NCI-H345 treated with DMSO at 0.1 percent for 48 hours (cell line): Measurements from ENCODE around the gene TAS2R41.
"Not testable (repeated sequence)": the region's sequence is repeated elsewhere in the genome, so short reads cannot be mapped to it uniquely, and the experiment has no call there.

Experiments
- DNase-seq: peaks from one replicate; lab custom pipeline; 2025; ENCODE audit not compliant: unreplicated experiment; lab: John Stamatoyannopoulos, UW

TAS2R41 gene

GRCh38 chr7:143456992-143457793 lies 20.5 kb upstream of the TAS2R41 start:
- DNase-seq = no peak

- no peak for DNase-seq
Observed at GRCh38 chr7:143458263-143458662, 19.4 kb upstream of the TAS2R41 start.

- no peak for DNase-seq
Observed at GRCh38 chr7:143458681-143459080, 19.0 kb upstream of the TAS2R41 start.

- no peak for DNase-seq
Observed at GRCh38 chr7:143459359-143459758, 18.3 kb upstream of the TAS2R41 start.

- DNase-seq = no peak
Observed at GRCh38 chr7:143460271-143460979, 17.2 kb upstream of the TAS2R41 start.

- DNase-seq = no peak
Observed at GRCh38 chr7:143462045-143462444, 15.6 kb upstream of the TAS2R41 start.

- no peak for DNase-seq
Observed at GRCh38 chr7:143463556-143463955, 14.1 kb upstream of the TAS2R41 start.

- DNase-seq = no peak
Observed at GRCh38 chr7:143463957-143464356, 13.7 kb upstream of the TAS2R41 start.

- DNase-seq = no peak
Observed at GRCh38 chr7:143467724-143468123, 9.9 kb upstream of the TAS2R41 start.

- DNase-seq = not testable (repeated sequence)
Observed at GRCh38 chr7:143472071-143472689, 5.5 kb upstream of the TAS2R41 start.

GRCh38 chr7:143479055-143479766 lies 1.5 kb downstream of the TAS2R41 start:
- DNase-seq = no peak

GRCh38 chr7:143480501-143480900 lies 2.8 kb downstream of the TAS2R41 start:
- no peak for DNase-seq

- DNase-seq = no peak
Observed at GRCh38 chr7:143484119-143484518, 6.4 kb downstream of the TAS2R41 start.

- DNase-seq = no peak
Observed at GRCh38 chr7:143485094-143485493, 7.4 kb downstream of the TAS2R41 start.

- DNase-seq = no peak
Observed at GRCh38 chr7:143485500-143485899, 7.8 kb downstream of the TAS2R41 start.

- not testable (repeated sequence) for DNase-seq
Observed at GRCh38 chr7:143486266-143486665, 8.6 kb downstream of the TAS2R41 start.

GRCh38 chr7:143487061-143487460 lies 9.4 kb downstream of the TAS2R41 start:
- no peak for DNase-seq

GRCh38 chr7:143487566-143487965 lies 9.9 kb downstream of the TAS2R41 start:
- peak; percentile 20 for DNase-seq

- no peak for DNase-seq
Observed at GRCh38 chr7:143490717-143491306, 13.1 kb downstream of the TAS2R41 start.

GRCh38 chr7:143492043-143492471 lies 14.4 kb downstream of the TAS2R41 start:
- DNase-seq = no peak
